ENCODE results near the gene KHK.

- TF ChIP-seq CTCF (IDR thresholded peaks at IDR 0.05; ENCODE audit: low read length) (no peak), EZH2 (IDR thresholded peaks at IDR 0.05; ENCODE audit: borderline replicate concordance, low read length) (no peak)
These were observed 42.3 kb downstream of the KHK start for GRCh38 chr2:27128668-27129571.

Data from OCI-LY1 (cell line).